Right lobe of liver (tissue), 4 donors: ENCODE data around the gene KCNN2.

Source experiments
- POLR2A ChIP-seq: fragments of 450-650 bp; IDR thresholded peaks from one replicate; pipeline ENCODE4 v1.6.1; 2017; ENCODE audit warnings: antibody characterized with exemption, mild to moderate bottlenecking
- TF ChIP-seq, protein P1 (sequence below), 4 donors: fragments of 200-600 bp in 3 of 4; fragments of 450-650 bp in 1 of 4; IDR thresholded peaks; one replicate each; pipeline versions ENCODE4 v1.5.1 to v1.8.0; 2016 to 2022; ENCODE audit warnings: antibody characterized with exemption in 4 of 4, mild to moderate bottlenecking in 2 of 4
- donor health status: DM: no; HTN: no; CAD: no.
- donor health status: DM: no; HTN: no; CAD: no.
- donor health status: DM: no; HTN: yes; CAD: no.

GRCh38 chr5:114412510-114413171, 50.8 kb downstream of the KCNN2 start:
- TF ChIP-seq, protein P1, sequence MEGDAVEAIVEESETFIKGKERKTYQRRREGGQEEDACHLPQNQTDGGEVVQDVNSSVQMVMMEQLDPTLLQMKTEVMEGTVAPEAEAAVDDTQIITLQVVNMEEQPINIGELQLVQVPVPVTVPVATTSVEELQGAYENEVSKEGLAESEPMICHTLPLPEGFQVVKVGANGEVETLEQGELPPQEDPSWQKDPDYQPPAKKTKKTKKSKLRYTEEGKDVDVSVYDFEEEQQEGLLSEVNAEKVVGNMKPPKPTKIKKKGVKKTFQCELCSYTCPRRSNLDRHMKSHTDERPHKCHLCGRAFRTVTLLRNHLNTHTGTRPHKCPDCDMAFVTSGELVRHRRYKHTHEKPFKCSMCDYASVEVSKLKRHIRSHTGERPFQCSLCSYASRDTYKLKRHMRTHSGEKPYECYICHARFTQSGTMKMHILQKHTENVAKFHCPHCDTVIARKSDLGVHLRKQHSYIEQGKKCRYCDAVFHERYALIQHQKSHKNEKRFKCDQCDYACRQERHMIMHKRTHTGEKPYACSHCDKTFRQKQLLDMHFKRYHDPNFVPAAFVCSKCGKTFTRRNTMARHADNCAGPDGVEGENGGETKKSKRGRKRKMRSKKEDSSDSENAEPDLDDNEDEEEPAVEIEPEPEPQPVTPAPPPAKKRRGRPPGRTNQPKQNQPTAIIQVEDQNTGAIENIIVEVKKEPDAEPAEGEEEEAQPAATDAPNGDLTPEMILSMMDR (IDR thresholded peaks at IDR 0.05), result no peak
- no peak for TF ChIP-seq POLR2A
